HG02763 (cell line): ENCODE results near the gene HEXD.
"Not testable (repeated sequence)": the region's sequence is repeated elsewhere in the genome, so short reads cannot be mapped to it uniquely, and the experiment has no call there.

Source experiments
- ATAC-seq: cut with Tn5 transposase; IDR thresholded peaks from one replicate; pipeline ENCODE4 v1.9.1; 2021; ENCODE audit warnings: mild to moderate bottlenecking, moderate library complexity; ENCODE audit not compliant: unreplicated experiment

The HEXD gene

GRCh38 chr17:82394278-82394677 is 23.9 kb upstream of the HEXD start:
- ATAC-seq, result no peak

GRCh38 chr17:82396601-82397435 is 21.3 kb upstream of the HEXD start:
- ATAC-seq, result no peak

GRCh38 chr17:82397449-82398335 is 20.5 kb upstream of the HEXD start:
- no peak for ATAC-seq

- no peak for ATAC-seq
Observed at GRCh38 chr17:82399041-82399441, 19.1 kb upstream of the HEXD start.

- no peak for ATAC-seq
Observed at GRCh38 chr17:82399601-82400101, 18.5 kb upstream of the HEXD start.

GRCh38 chr17:82400206-82400605 is 17.9 kb upstream of the HEXD start:
- no peak for ATAC-seq

- ATAC-seq, result peak; percentile 31
Observed at GRCh38 chr17:82400830-82401229, 17.3 kb upstream of the HEXD start.

- ATAC-seq, result peak; percentile 68
Observed at GRCh38 chr17:82402865-82403264, 15.3 kb upstream of the HEXD start.

- ATAC-seq, result no peak
Observed at GRCh38 chr17:82403662-82404660, 14.2 kb upstream of the HEXD start.

- no peak for ATAC-seq
Observed at GRCh38 chr17:82405051-82405450, 13.1 kb upstream of the HEXD start.

GRCh38 chr17:82406131-82406671 is 11.9 kb upstream of the HEXD start:
- no peak for ATAC-seq

- no peak for ATAC-seq
Observed at GRCh38 chr17:82407255-82407654, 10.9 kb upstream of the HEXD start.

- ATAC-seq, result no peak
Observed at GRCh38 chr17:82408288-82408937, 9.7 kb upstream of the HEXD start.

- ATAC-seq, result no peak
Observed at GRCh38 chr17:82408938-82409318, 9.2 kb upstream of the HEXD start.

- ATAC-seq, result no peak
Observed at GRCh38 chr17:82410014-82410716, 8.0 kb upstream of the HEXD start.

GRCh38 chr17:82411396-82412053 is 6.6 kb upstream of the HEXD start:
- no peak for ATAC-seq

- ATAC-seq, result not testable (repeated sequence)
Observed at GRCh38 chr17:82412081-82412480, 6.1 kb upstream of the HEXD start.
